ENCODE data around the gene SDE2. TPM values are rescaled to one million over a fixed set of nuclear protein-coding genes. Genes with fewer than 3 reads are reported as not detected.

SDE2 gene
- total RNA-seq, 2 experiments from 2014 or later: 14.9 to 15.5 TPM

DNA sequence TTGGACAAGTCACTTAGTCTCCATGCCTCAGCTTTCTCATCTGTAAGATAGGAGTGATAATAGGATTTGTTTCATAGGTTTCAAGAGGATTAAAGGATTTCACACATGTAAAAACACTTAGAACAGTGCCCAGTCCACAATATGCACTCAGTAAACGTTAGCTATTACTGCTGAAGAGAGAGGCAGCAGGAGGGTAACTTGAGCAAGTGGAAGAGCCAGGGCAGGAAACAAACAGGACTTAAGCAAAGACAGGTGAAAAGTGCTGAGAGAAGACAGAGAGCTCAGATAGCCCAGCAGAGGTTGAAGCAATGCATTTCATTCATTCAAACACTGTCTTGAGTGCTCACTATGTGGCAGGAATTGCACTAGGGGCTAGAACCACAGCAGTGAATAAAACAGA lies 42.3 kb upstream of the SDE2 start:
- CTCF ChIA-PET: interaction anchor here (1.4 kb wide), 1 partner anchor 84 kb away, joined by 3 read pairs; no protein-coding TSS in a partner anchor
- H3K9me3 Mint-ChIP-seq: no peaks in the 10 kb centered on the region
- intact Hi-C loops (cut with micrococcal nuclease): no loop called here
- H3K4me1 Mint-ChIP-seq (ENCODE audit: low read depth): no peaks in the 10 kb centered on the region
- ATAC-seq (no peak), DNase-seq (no peak)
- no peaks in the 10 kb centered on the region for H3K27me3 Mint-ChIP-seq
- H3K36me3 Mint-ChIP-seq (ENCODE audit: low read depth): no peaks in the 10 kb centered on the region
- H3K4me3 Mint-ChIP-seq: no peak overlapping the region
- POLR2A ChIA-PET: no interaction called here
- no peak for TF ChIP-seq CTCF (IDR thresholded peaks at IDR 0.05)
- no peak overlapping the region for H3K27ac Mint-ChIP-seq

GRCh38 chr1:226038661-226039060 lies 39.5 kb upstream of the SDE2 start:
- ChIA-PET CTCF (no interaction called here), POLR2A (no interaction called here)
- DNase-seq (no peak), ATAC-seq (no peak)
- intact Hi-C loops (cut with micrococcal nuclease): no loop called here
- no peak for TF ChIP-seq CTCF (IDR thresholded peaks at IDR 0.05)
- H3K4me1 Mint-ChIP-seq (ENCODE audit: low read depth): no peaks in the 10 kb centered on the region
- H3K36me3 Mint-ChIP-seq (ENCODE audit: low read depth): no peaks in the 10 kb centered on the region
- no peaks in the 10 kb centered on the region for H3K27me3 Mint-ChIP-seq
- H3K4me3 Mint-ChIP-seq: no peak overlapping the region
- no peaks in the 10 kb centered on the region for H3K9me3 Mint-ChIP-seq
- H3K27ac Mint-ChIP-seq: no peak overlapping the region

DNA sequence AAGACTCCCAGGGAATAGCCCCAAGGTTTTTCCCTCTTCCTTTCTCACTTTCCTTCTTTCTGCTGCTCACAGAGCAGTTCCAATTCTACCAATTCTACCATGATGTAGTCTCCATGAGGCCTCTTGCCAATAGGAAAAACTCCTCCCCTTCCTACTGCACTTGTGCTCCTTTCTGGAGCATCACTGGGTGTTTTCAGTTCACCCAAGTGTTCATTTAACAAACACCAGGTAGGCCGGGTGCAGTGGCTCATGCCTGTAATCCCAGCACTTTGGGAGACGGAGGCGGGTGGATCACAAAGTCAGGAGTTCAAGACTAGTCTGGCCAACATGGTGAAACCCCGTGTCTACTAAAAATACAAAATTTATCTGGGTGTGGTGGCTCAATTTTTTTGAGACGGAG lies 36.8 kb upstream of the SDE2 start:
- Mint-ChIP-seq H3K27ac (no peak overlapping the region), H3K4me1 (ENCODE audit: low read depth) (no peaks in the 10 kb centered on the region), H3K4me3 (no peak overlapping the region), H3K27me3 (no peaks in the 10 kb centered on the region), H3K9me3 (no peaks in the 10 kb centered on the region), H3K36me3 (ENCODE audit: low read depth) (no peaks in the 10 kb centered on the region)
- no peak for ATAC-seq
- intact Hi-C loops (cut with micrococcal nuclease): no loop called here
- ChIA-PET POLR2A (no interaction called here), CTCF (no interaction called here)
- no peak for DNase-seq
- no peak for TF ChIP-seq CTCF (IDR thresholded peaks at IDR 0.05)

DNA sequence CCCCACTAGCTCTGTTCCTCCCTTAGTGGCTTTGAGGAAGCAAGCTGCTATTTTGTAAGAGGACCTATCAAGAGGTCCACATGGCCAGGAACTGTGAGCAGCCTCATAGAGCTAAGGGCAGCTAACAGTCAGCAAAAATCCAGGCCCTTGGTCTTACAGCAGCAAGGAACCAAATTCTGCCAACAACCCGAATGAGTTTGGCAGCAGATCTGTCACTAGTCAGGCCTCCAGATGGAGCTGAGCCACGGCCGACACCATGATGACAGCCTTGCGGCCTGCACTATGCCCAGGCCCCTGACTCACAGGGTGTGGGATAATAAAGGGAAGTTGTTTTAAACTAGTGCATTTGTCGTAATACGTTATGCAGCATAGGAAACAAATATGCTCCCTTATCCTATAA lies 35.3 kb upstream of the SDE2 start:
- CTCF ChIA-PET: no interaction called here
- no peaks in the 10 kb centered on the region for H3K27me3 Mint-ChIP-seq
- no peaks in the 10 kb centered on the region for H3K36me3 Mint-ChIP-seq (ENCODE audit: low read depth)
- no peak for DNase-seq
- H3K9me3 Mint-ChIP-seq: no peaks in the 10 kb centered on the region
- intact Hi-C loops (cut with micrococcal nuclease): no loop called here
- H3K4me1 Mint-ChIP-seq (ENCODE audit: low read depth): no peaks in the 10 kb centered on the region
- TF ChIP-seq CTCF (IDR thresholded peaks at IDR 0.05): no peak
- POLR2A ChIA-PET: interaction anchor here (0.5 to 1.1 kb wide), 3 partner anchors 35 to 424 kb away, joined by 3 to 4 read pairs (median 4); no protein-coding TSS in a partner anchor
- ATAC-seq: no peak
- no peak overlapping the region for H3K4me3 Mint-ChIP-seq
- H3K27ac Mint-ChIP-seq: no peak overlapping the region

- H3K27me3 Mint-ChIP-seq: no peaks in the 10 kb centered on the region
- no peak overlapping the region for H3K27ac Mint-ChIP-seq
- TF ChIP-seq CTCF (IDR thresholded peaks at IDR 0.05): no peak
- H3K4me3 Mint-ChIP-seq: no peak overlapping the region
- ATAC-seq: no peak
- DNase-seq: no peak
- peaks cover 2% of the 10 kb centered on the region for H3K4me1 Mint-ChIP-seq (ENCODE audit: low read depth)
- no peaks in the 10 kb centered on the region for H3K36me3 Mint-ChIP-seq (ENCODE audit: low read depth)
- intact Hi-C loops (cut with micrococcal nuclease): no loop called here
- CTCF ChIA-PET: no interaction called here
- POLR2A ChIA-PET: interaction anchor here (1.1 kb wide), 1 partner anchor 34 kb away, joined by 3 read pairs; no protein-coding TSS in a partner anchor
- H3K9me3 Mint-ChIP-seq: no peaks in the 10 kb centered on the region
Measured at GRCh38 chr1:226033991-226034390, 34.8 kb upstream of the SDE2 start.

All from activated CD8-positive, alpha-beta T cell treated with anti-CD3 and anti-CD28 coated beads for 36 hours (primary cell).